ENCODE results near the gene ZNF3. TPM values are rescaled to one million over a fixed set of nuclear protein-coding genes. Genes with fewer than 3 reads are reported as not detected.

ZNF3 gene
- total and polyA plus RNA-seq, 9 of the 15 experiments (the other 6 are each of a cell fraction or from before 2014, with no cell fraction given): 30.0 to 64.9 (median 51.5) TPM

DNA sequence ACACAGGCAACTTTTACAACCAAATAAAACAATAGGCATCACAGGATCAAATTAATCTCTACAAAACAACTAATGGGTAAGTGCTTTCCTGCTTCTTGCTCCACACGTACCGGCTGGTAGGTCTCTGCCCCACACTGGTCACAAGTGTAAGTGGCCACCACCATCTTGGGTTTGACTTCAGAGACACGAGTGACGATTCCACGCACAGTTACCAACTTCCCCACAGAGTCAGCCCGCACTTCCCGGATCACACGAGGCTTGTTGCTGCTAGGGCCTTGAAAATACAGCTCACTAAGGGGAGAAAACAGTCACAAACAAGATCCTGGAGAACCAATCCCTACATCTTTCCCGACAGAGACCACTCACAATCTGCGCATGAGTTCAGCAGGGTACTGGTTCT lies 17.4 kb upstream of the ZNF3 start:
- in situ Hi-C loops (cut with MboI): no loop called here

More for the DNA sequence above, 17.4 kb upstream of the ZNF3 start:
- Histone ChIP-seq H3K9me1 (ENCODE audit: control insufficient read depth, insufficient read depth, low read length) (peaks cover 3% of the 10 kb centered on the region), H3K4me3 (no peak overlapping the region), H4K20me1 (replicated peaks; ENCODE audit: control insufficient read depth, insufficient read depth, low read length) (peaks cover 40% of the 10 kb centered on the region), H3K4me2 (ENCODE audit: insufficient read depth, low read length) (no peak overlapping the region), H3K27ac (ENCODE audit: extremely low read depth, low read depth, low read length) (no peak overlapping the region), H3K4me1 (replicated peaks in 1 of 2; ENCODE audit: control insufficient read depth in 2 of 2, insufficient read depth in 2 of 2, low read length in 2 of 2) (peaks cover 9 to 41% of the 10 kb centered on the region in 2 experiments; a peak in 4 of 5 replicates), H3K9ac (ENCODE audit: insufficient read depth in 1 of 2, low read depth in 2 of 2, low read length in 2 of 2) (peak overlapping the region in 1 of 2 experiments; percentile 7; a peak in 1 of 4 replicates), H3K27me3 (ENCODE audit: control insufficient read depth in 2 of 2, insufficient read depth in 2 of 2, low read length in 2 of 2) (no peaks in the 10 kb centered on the region), H3K9me3 (replicated peaks; ENCODE audit: control insufficient read depth, insufficient read depth, low read depth, low read length) (no peaks in the 10 kb centered on the region), H2AFZ (ENCODE audit: low read depth, low read length) (no peak overlapping the region), H3K79me2 (ENCODE audit: control insufficient read depth, insufficient read depth, low read length) (peaks cover 60% of the 10 kb centered on the region), H3K36me3 (ENCODE audit: control insufficient read depth, insufficient read depth, low read length) (peaks cover 74% of the 10 kb centered on the region)
- FAIRE-seq (no peak), DNase-seq (ENCODE audit: extremely low read depth in 1 of 4, low spot score in 3 of 4) (no peak), ATAC-seq (no peak)
- intact Hi-C loops (cut with micrococcal nuclease): no loop called here
- CTCF ChIA-PET (ENCODE audit: low intra/inter-chr PET ratio): no interaction called here
- TF ChIP-seq, protein P1, sequence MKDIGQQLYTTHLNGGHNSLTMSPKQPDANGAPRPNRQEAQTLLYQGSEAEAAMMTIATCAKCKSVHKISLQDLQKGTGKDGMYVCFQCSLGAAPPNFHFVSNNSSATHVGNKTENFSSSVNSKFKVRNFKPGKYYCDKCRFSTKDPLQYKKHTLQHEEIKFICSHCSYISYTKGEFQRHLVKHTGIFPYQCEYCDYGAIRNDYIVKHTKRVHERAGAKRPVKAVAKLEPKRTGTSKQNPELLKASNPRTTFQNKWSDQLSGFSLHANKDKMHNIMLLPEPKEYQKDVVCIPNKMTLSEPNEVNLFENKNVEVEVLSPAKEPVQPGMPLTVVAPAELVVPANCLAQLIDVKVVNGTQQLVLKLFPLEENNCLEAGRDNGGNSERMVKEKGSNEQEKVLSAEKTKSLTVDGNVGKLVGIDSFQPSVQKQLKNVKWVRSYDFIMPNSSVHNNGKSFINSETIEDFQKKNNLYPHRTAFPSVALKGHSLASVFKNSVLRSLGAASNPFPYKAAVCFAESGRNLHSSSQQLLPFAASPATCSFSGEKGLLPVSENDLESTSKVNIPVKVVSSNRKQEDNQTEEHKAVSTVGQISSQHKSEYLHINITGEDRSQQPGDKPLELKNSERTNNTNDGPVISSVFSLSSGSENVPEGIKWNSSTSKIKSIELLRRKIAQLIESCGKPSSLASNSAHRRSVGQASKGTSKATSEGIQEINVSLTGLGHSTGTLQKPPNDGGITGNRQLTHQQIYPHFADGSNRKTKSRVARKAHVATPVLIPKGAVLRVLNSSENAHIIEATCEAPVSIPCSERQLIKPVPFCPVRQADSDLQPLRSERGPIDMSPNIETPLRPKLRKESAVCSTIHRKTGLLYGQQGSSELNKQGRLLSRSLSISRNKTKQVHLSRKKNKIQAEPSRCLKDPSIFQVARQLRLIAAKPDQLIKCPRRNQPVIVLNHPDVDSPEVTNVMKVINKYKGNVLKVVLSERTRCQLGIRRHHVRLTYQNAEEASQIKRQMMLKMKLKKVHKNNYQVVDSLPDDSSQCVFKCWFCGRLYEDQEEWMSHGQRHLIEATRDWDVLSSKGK (CRISPR knock-in tag; IDR thresholded peaks at IDR 0.05): no peak
- TF ChIP-seq NR2C2 (CRISPR knock-in tag; IDR thresholded peaks at IDR 0.05) (0 out of 2 replicates have a peak, but pooled peaks have one; percentile 19), NR2C2 (tag; IDR thresholded peaks at IDR 0.05) (no peak), SPI1 (IDR thresholded peaks at IDR 0.05; ENCODE audit: borderline replicate concordance, low read depth, low read length) (0 out of 2 replicates have a peak, but pooled peaks have one; percentile 1), FOXK1 (CRISPR knock-in tag; IDR thresholded peaks at IDR 0.05; ENCODE audit: borderline replicate concordance) (no peak), POLR2AphosphoS5 (IDR thresholded peaks at IDR 0.05; ENCODE audit: control insufficient read depth, insufficient read depth, low read depth, low read length) (peak; percentile 14; the same call in 1 of the 2 replicates), RBFOX2 (IDR thresholded peaks at IDR 0.05; ENCODE audit: low read depth, low read length) (peak; percentile 62; the same call in 1 of the 2 replicates)
- WGBS (ENCODE audit: insufficient coverage, low coverage, missing lambda C conversion rate): 94% methylated on average over 10 of the region's 10 CpGs
- BruUV-seq (replicated peaks): TSS peak; percentile 39
- POLR2A ChIA-PET: interaction anchor here (1.1 to 4.6 kb wide), 3 partner anchors 9 to 18 kb away, joined by 4 to 115 read pairs (median 4); partner anchors contain the start of gene COPS6
